Endothelial cell of umbilical vein (primary cell): ENCODE data around the gene DDIT3.

Experiments used
- EZH2 ChIP-seq: IDR thresholded peaks from 2 replicates; pipeline ENCODE4 v1.6.1; 2012; ENCODE audit warnings: borderline replicate concordance, low read depth, mild to moderate bottlenecking, moderate library complexity, low read length, inconsistent platforms; ENCODE audit not compliant: severe bottlenecking
- FOS ChIP-seq: IDR thresholded peaks from 2 replicates; pipeline ENCODE4 v1.6.1; 2011; ENCODE audit warnings: mild to moderate bottlenecking, low read length, moderate library complexity, borderline replicate concordance; ENCODE audit not compliant: insufficient read depth
- GATA2 ChIP-seq: IDR thresholded peaks from 2 replicates; pipeline ENCODE4 v1.7.0; 2011; ENCODE audit warnings: low read depth, mild to moderate bottlenecking, moderate library complexity, mixed read lengths, low read length; ENCODE audit not compliant: insufficient read length, insufficient read depth
- MYC ChIP-seq: IDR thresholded peaks from one replicate; pipeline ENCODE4 v1.6.1; 2011; ENCODE audit warnings: mild to moderate bottlenecking, low read depth, low read length
- POLR2A ChIP-seq: IDR thresholded peaks from 2 replicates; pipeline ENCODE4 v1.6.1; 2012; ENCODE audit warnings: low read depth, mild to moderate bottlenecking, control low read depth, low read length
- POLR2AphosphoS5 ChIP-seq: IDR thresholded peaks from 2 replicates; pipeline ENCODE4 v1.6.1; 2012; ENCODE audit warnings: low read depth, mild to moderate bottlenecking, control low read depth, low read length, moderate library complexity; ENCODE audit not compliant: insufficient read depth
- TF ChIP-seq, protein P1 (sequence below), 2 donors: IDR thresholded peaks; 1 replicate in 1 of 2; 2 replicates in 1 of 2; pipeline ENCODE4 v1.5.1; 2011; ENCODE audit warnings: low read length in 2 of 2, mild to moderate bottlenecking in 2 of 2, moderate library complexity in 2 of 2, control low read depth in 1 of 2, inconsistent platforms in 1 of 2, low read depth in 1 of 2; ENCODE audit not compliant: insufficient read depth in 1 of 2; ENCODE audit errors: extremely low read depth in 1 of 2
- TF ChIP-seq, protein P2 (sequence below): IDR thresholded peaks from 2 replicates; pipeline ENCODE4 v1.6.1; 2011; ENCODE audit not compliant: insufficient read depth, insufficient read length

DNA sequence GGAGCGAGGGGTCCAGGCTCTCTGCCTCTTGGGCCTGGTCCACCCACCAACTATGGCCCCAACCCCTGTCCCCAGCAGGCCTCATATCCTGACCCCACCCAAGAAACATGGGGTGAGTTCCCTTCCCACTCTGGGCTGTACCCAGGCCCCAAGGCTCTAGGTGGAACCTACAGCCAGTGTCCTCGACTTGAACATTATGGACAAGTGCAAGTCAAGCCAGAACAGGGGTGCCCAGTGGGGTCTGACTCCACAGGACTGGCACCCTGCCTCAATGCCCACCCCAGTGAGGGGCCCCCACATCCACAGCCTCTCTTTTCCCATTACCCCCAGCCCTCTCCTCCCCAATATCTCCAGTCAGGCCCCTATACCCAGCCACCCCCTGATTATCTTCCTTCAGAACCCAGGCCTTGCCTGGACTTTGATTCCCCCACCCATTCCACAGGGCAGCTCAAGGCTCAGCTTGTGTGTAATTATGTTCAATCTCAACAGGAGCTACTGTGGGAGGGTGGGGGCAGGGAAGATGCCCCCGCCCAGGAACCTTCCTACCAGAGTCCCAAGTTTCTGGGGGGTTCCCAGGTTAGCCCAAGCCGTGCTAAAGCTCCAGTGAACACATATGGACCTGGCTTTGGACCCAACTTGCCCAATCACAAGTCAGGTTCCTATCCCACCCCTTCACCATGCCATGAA lies 49.2 kb downstream of the DDIT3 start:
- no peak for TF ChIP-seq POLR2A
- TF ChIP-seq, protein P1, sequence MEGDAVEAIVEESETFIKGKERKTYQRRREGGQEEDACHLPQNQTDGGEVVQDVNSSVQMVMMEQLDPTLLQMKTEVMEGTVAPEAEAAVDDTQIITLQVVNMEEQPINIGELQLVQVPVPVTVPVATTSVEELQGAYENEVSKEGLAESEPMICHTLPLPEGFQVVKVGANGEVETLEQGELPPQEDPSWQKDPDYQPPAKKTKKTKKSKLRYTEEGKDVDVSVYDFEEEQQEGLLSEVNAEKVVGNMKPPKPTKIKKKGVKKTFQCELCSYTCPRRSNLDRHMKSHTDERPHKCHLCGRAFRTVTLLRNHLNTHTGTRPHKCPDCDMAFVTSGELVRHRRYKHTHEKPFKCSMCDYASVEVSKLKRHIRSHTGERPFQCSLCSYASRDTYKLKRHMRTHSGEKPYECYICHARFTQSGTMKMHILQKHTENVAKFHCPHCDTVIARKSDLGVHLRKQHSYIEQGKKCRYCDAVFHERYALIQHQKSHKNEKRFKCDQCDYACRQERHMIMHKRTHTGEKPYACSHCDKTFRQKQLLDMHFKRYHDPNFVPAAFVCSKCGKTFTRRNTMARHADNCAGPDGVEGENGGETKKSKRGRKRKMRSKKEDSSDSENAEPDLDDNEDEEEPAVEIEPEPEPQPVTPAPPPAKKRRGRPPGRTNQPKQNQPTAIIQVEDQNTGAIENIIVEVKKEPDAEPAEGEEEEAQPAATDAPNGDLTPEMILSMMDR (IDR thresholded peaks at IDR 0.05; ENCODE audit: extremely low read depth in 1 of 2, insufficient read depth in 1 of 2, low read depth in 1 of 2, low read length in 2 of 2), result no peak
- TF ChIP-seq, protein P2, sequence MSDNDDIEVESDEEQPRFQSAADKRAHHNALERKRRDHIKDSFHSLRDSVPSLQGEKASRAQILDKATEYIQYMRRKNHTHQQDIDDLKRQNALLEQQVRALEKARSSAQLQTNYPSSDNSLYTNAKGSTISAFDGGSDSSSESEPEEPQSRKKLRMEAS, result no peak
- TF ChIP-seq POLR2AphosphoS5, result no peak
- no peak for TF ChIP-seq EZH2
- TF ChIP-seq GATA2, result no peak
- no peak for TF ChIP-seq FOS
- no peak for TF ChIP-seq MYC
